ENCODE data around the gene TAOK3. TPM values are rescaled to one million over a fixed set of nuclear protein-coding genes. Genes with fewer than 3 reads are reported as not detected.

Gene TAOK3
- total and polyA plus RNA-seq, 2 donors (not counting 1 experiment from before 2014, with no cell fraction given): 30.0 to 80.4 TPM

GRCh38 chr12:118358612-118359540 is 13.8 kb downstream of the TAOK3 start:
- DNase-seq (peak; percentile 45), ATAC-seq (ENCODE audit: low read depth) (peak; percentile 52)
- H3K4me3 Mint-ChIP-seq: peak overlapping the region; percentile 93
- Histone ChIP-seq H3K36me3 (replicated peaks in 1 of 2; ENCODE audit: control extremely low read depth in 1 of 2, control insufficient read depth in 1 of 2, extremely low read depth in 1 of 2, insufficient read depth in 2 of 2, low read length in 1 of 2) (peaks cover 3% of the 10 kb centered on the region in 2 experiments), H3K27me3 (replicated peaks in 1 of 4; ENCODE audit: control extremely low read depth in 1 of 4, control insufficient read depth in 3 of 4, insufficient read depth in 4 of 4, low read length in 3 of 4) (no peaks in the 10 kb centered on the region), H2AFZ (ENCODE audit: insufficient read depth, low read depth, low read length, poor library complexity, severe bottlenecking) (peak overlapping the region; percentile 61), H3K79me2 (ENCODE audit: control insufficient read depth, insufficient read depth, low read length) (peaks cover 80% of the 10 kb centered on the region), H4K20me1 (ENCODE audit: control insufficient read depth, insufficient read depth, low read length, poor library complexity, severe bottlenecking) (peaks cover 7% of the 10 kb centered on the region), H3K9ac (ENCODE audit: low read length) (peak overlapping the region; percentile 71), H3K4me2 (replicated peaks; ENCODE audit: low read depth, low read length, poor library complexity, severe bottlenecking) (peak overlapping the region; percentile 77), H3K9me3 (ENCODE audit: control extremely low read depth in 1 of 3, control insufficient read depth in 2 of 3, insufficient read depth in 1 of 3, low read length in 2 of 3) (peaks cover 0 to 9% (median 2%) of the 10 kb centered on the region in 3 donors), H3K27ac (ENCODE audit: low read length in 2 of 2) (peak overlapping the region; percentile 64 to 87), H3K4me3 (ENCODE audit: control extremely low read depth in 1 of 5, extremely low read depth in 1 of 5, insufficient read depth in 1 of 5, low read depth in 2 of 5, low read length in 4 of 5) (peak overlapping the region; percentile 46 to 92 (median 66)), H3K4me1 (ENCODE audit: control insufficient read depth in 2 of 2, insufficient read depth in 2 of 2, low read length in 2 of 2) (peaks cover 23 to 38% of the 10 kb centered on the region in 2 donors)
- intact Hi-C loops (cut with micrococcal nuclease): loop anchor here (1.0 to 5.0 kb wide), 3 partner anchors 14 to 57 kb away; no protein-coding TSS in a partner anchor
- WGBS (ENCODE audit: insufficient coverage): 0% methylated on average over 2 of the region's 7 CpGs
- TF ChIP-seq CTCF (IDR thresholded peaks at IDR 0.05): no peak
- H3K27me3 Mint-ChIP-seq: no peaks in the 10 kb centered on the region
- POLR2A ChIA-PET: interaction anchor here (0.6 to 1.7 kb wide), 5 partner anchors 12 to 120 kb away, joined by 4 to 9 read pairs (median 5); partner anchors contain the start of gene SUDS3
- peak overlapping the region; percentile 90 for H3K27ac Mint-ChIP-seq
- peaks cover 2% of the 10 kb centered on the region for H3K9me3 Mint-ChIP-seq (ENCODE audit: insufficient read depth)
- H3K4me1 Mint-ChIP-seq: peaks cover 35% of the 10 kb centered on the region
- CTCF ChIA-PET: interaction anchor here (1.6 to 4.9 kb wide), 3 partner anchors 10 to 197 kb away, joined by 3 to 52 read pairs (median 4); partner anchors contain the start of gene SUDS3

GRCh38 chr12:118358008-118358359 is 14.7 kb downstream of the TAOK3 start:
- Histone ChIP-seq H3K4me2 (replicated peaks; ENCODE audit: low read depth, low read length, poor library complexity, severe bottlenecking) (peak overlapping the region; percentile 77), H3K27me3 (replicated peaks in 1 of 4; ENCODE audit: control extremely low read depth in 1 of 4, control insufficient read depth in 3 of 4, insufficient read depth in 4 of 4, low read length in 3 of 4) (no peaks in the 10 kb centered on the region), H3K4me1 (ENCODE audit: control insufficient read depth in 2 of 2, insufficient read depth in 2 of 2, low read length in 2 of 2) (peaks cover 23 to 38% of the 10 kb centered on the region in 2 donors), H3K27ac (ENCODE audit: low read length in 2 of 2) (peak overlapping the region in 1 of 2 donors; percentile 87), H3K4me3 (ENCODE audit: control extremely low read depth in 1 of 5, extremely low read depth in 1 of 5, insufficient read depth in 1 of 5, low read depth in 2 of 5, low read length in 4 of 5) (peak overlapping the region; percentile 46 to 92 (median 66)), H3K9ac (ENCODE audit: low read length) (peak overlapping the region; percentile 71), H3K36me3 (replicated peaks in 1 of 2; ENCODE audit: control extremely low read depth in 1 of 2, control insufficient read depth in 1 of 2, extremely low read depth in 1 of 2, insufficient read depth in 2 of 2, low read length in 1 of 2) (peaks cover 7 to 9% of the 10 kb centered on the region in 2 experiments), H2AFZ (ENCODE audit: insufficient read depth, low read depth, low read length, poor library complexity, severe bottlenecking) (no peak overlapping the region), H3K79me2 (ENCODE audit: control insufficient read depth, insufficient read depth, low read length) (peaks cover 89% of the 10 kb centered on the region), H4K20me1 (ENCODE audit: control insufficient read depth, insufficient read depth, low read length, poor library complexity, severe bottlenecking) (peaks cover 13% of the 10 kb centered on the region), H3K9me3 (ENCODE audit: control extremely low read depth in 1 of 3, control insufficient read depth in 2 of 3, insufficient read depth in 1 of 3, low read length in 2 of 3) (peaks cover 0 to 9% (median 2%) of the 10 kb centered on the region in 3 donors)
- DNase-seq: no peak
- Mint-ChIP-seq H3K9me3 (ENCODE audit: insufficient read depth) (peaks cover 2% of the 10 kb centered on the region), H3K27me3 (no peaks in the 10 kb centered on the region), H3K4me1 (peaks cover 41% of the 10 kb centered on the region), H3K4me3 (peak overlapping the region; percentile 93), H3K27ac (no peak overlapping the region)
- POLR2A ChIA-PET: interaction anchor here (0.6 to 1.5 kb wide), 4 partner anchors 18 to 119 kb away, joined by 4 to 15 read pairs (median 6); partner anchors contain the start of gene SUDS3
- no peak for ATAC-seq (ENCODE audit: low read depth)
- TF ChIP-seq EZH2 (IDR thresholded peaks at IDR 0.05; ENCODE audit: borderline replicate concordance, insufficient read depth, low read depth, low read length, poor library complexity, severe bottlenecking): no peak
- TF ChIP-seq CTCF (IDR thresholded peaks at IDR 0.05): no peak
- CTCF ChIA-PET: interaction anchor here (0.7 to 4.9 kb wide), 4 partner anchors 11 to 177 kb away, joined by 4 to 52 read pairs (median 5); partner anchors contain the start of gene SUDS3
- no CpG with 5 or more reads among the region's 1 CpG for WGBS (ENCODE audit: insufficient coverage)
- intact Hi-C loops (cut with micrococcal nuclease): loop anchor here (5.0 kb wide), 2 partner anchors 36 to 56 kb away; no protein-coding TSS in a partner anchor

Measured in B cell (primary cell).